ENCODE results near the gene SRP14.

DNA sequence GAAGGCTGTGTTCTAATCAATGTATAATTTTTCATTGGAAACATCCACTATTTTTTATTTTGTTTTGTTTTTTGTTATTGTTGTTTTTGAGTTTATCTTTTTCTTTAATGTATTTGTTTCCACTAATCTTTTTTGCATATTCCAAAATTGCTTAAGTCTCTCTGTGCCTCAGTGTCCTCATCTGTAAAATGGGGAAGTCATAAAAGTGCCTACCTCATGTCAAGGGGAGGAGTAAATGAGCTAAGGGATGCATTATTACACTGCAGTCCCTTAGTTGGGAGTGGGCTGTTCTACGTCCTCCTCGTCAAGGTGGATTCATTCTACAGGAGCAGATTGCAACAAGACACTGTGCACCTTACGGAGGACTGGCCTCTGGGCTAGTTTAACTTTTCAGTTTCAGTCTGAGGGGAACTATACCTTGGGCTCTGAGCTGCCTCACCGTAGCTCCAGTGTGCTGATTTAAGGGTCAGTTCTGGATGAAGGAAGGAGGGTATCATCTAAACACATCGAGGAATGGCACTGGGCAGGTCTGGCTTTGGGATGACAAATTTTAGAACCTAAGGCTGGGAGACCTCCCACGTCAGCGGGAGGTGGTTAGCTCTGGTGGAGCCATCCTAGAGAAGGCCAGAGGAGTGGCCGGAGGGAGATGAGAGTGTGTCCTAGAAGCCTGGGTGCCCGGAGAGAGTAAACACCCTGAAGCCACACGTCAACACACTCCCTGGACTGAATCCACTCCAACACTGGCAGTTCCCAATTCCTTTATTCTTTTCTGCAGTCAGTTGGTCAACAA is 5.1 kb upstream of the SRP14 start:
- TF ChIP-seq, protein P1, sequence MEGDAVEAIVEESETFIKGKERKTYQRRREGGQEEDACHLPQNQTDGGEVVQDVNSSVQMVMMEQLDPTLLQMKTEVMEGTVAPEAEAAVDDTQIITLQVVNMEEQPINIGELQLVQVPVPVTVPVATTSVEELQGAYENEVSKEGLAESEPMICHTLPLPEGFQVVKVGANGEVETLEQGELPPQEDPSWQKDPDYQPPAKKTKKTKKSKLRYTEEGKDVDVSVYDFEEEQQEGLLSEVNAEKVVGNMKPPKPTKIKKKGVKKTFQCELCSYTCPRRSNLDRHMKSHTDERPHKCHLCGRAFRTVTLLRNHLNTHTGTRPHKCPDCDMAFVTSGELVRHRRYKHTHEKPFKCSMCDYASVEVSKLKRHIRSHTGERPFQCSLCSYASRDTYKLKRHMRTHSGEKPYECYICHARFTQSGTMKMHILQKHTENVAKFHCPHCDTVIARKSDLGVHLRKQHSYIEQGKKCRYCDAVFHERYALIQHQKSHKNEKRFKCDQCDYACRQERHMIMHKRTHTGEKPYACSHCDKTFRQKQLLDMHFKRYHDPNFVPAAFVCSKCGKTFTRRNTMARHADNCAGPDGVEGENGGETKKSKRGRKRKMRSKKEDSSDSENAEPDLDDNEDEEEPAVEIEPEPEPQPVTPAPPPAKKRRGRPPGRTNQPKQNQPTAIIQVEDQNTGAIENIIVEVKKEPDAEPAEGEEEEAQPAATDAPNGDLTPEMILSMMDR (IDR thresholded peaks at IDR 0.05; ENCODE audit: low read depth, low read length), result no peak
- TF ChIP-seq, protein P2, sequence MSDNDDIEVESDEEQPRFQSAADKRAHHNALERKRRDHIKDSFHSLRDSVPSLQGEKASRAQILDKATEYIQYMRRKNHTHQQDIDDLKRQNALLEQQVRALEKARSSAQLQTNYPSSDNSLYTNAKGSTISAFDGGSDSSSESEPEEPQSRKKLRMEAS (IDR thresholded peaks at IDR 0.05; ENCODE audit: low read depth, low read length), result no peak
- TF ChIP-seq MYC (IDR thresholded peaks at IDR 0.05; ENCODE audit: low read depth, low read length) (no peak), POLR2A (IDR thresholded peaks at IDR 0.05; ENCODE audit: extremely low read depth, insufficient read length) (no peak)

Data from NB4 (cell line).